AG04449 (cell line): ENCODE measurements around the gene OLA1.
A peak's percentile ranks its signal among the peaks of the same experiment; 100 is the strongest.
"Not testable (repeated sequence)": the region's sequence is repeated elsewhere in the genome, so short reads cannot be mapped to it uniquely, and the experiment has no call there.

Experiments used
- CTCF ChIA-PET: fragments of 350-600 bp; formaldehyde crosslinking; extraction: SDS; loops from one replicate; lab custom pipeline; 2021; ENCODE audit warnings: antibody characterized with exemption; lab: Yijun Ruan, JAX
- POLR2A ChIA-PET: fragments of 400-600, 350-600 bp; formaldehyde crosslinking; extraction: SDS; loops from one replicate; lab custom pipeline; 2020; ENCODE audit warnings: antibody characterized with exemption, inconsistent platforms; lab: Yijun Ruan, JAX
- DNase-seq: peaks from one replicate; pipeline ENCODE4 v3.0.0-alpha.2; 2010; ENCODE audit warnings: low read depth, low spot score
- H3K4me3 ChIP-seq: 2 replicates; pipeline ENCODE4 v1.5.1; 2011; ENCODE audit warnings: low read depth, mild to moderate bottlenecking, control low read depth, low read length
- CTCF ChIP-seq: IDR thresholded peaks from one replicate; pipeline ENCODE4 v1.5.1; 2011; ENCODE audit warnings: mild to moderate bottlenecking, moderate library complexity, low read length, control low read depth, inconsistent platforms; ENCODE audit not compliant: insufficient read depth; ENCODE audit errors: missing control alignments

The OLA1 gene

DNA sequence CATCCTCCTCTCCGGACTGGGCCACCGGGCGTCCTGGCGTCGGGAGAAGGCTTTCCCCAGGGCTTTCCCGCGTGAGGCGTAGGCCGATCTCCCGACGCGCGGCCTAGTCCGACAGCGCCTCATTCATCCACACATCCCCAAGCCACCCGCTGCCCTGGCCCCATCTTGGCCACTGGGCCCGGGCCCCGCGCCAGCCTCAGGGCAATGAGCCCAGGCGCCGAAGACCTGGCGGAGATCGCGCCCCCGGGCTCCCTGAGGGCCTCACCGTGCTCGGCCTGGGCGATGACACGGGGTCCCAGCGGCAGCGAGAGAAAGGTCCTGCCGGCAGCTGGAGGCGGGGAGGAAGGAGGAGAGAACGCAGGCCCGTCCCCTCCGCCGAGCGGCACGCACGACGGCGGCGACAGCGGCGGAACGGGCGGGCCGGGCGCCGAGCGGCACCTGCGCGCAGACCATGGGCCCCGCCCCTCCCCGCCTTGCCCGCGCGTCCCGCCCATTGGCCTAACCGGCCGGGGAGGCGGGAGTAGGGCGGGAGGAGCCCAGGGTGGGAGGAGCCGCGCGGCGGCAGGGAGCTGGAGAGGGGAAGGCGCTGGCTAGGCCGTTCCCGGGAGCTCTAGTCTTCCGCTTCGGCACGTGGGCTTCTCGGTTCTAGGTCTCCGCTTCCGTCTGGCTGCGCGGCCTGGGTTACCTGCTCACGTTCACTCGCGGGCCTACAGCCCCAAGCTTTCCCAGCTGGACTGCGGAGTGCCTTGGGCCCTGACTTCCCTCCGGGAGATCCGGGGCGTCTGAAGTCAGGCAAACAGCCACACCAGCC, at the start of gene OLA1:
OLA1 (minus strand) TSS at position 346 of the 811 bp plus-strand sequence. CDS start 1,717 bp downstream, outside the sequence.
- H3K4me3 ChIP-seq: peak within 1 kb of the TSS; percentile 80
- no peak for DNase-seq
- ChIA-PET POLR2A (interaction anchor here (0.6 to 1.2 kb wide), 5 partner anchors 13 to 365 kb away, joined by 3 to 6 read pairs (median 4); no protein-coding TSS in a partner anchor), CTCF (interaction anchor here (0.8 to 1.3 kb wide), 4 partner anchors 35 to 170 kb away, joined by 3 to 5 read pairs (median 4); no protein-coding TSS in a partner anchor)
- TF ChIP-seq CTCF: no peak

DNA sequence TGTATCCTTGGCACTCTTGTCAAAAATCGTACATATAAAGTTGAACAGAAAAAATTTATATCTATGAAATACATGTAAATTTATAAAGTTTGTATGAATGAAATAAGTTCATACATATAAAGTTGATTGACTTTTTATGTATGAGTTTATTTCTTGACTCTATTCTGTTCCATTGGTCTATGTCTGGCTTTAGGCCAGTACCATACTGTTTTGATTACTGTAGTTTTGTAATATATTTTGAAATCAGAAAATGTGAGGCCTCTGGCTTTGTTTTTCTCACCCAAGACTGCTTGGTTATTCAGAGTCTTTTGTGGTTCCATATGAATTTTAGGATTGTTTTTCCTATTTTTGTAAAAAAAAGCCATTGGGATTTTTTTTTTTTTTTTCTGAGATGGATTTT, 44.6 kb upstream of the OLA1 start:
- no peak for TF ChIP-seq CTCF
- ChIA-PET CTCF (no interaction called here), POLR2A (no interaction called here)
- DNase-seq: no peak
- H3K4me3 ChIP-seq: no peak overlapping the region

DNA sequence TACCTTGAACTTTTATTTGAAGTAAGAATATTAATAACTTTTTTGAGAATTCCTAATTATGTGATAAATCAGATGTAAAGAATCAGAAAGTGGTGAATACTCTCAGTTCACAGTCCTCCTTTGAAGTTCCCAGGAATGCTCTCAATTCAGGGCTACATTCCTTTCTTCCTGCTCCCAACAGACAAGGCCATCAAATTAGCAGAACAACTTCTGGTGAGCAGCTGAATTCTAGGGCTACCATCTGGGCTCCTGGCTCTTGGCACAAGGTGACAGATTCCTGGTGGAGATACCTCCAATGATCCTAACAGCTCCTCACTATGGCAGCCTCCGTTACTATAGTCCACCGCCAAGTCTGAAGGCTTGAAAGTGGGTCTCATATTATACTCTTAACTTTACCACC, 37.8 kb upstream of the OLA1 start:
- no peak for DNase-seq
- ChIA-PET CTCF (no interaction called here), POLR2A (no interaction called here)
- no peak for TF ChIP-seq CTCF
- H3K4me3 ChIP-seq: no peak overlapping the region

GRCh38 chr2:174282441-174282840, 34.1 kb upstream of the OLA1 start:
- DNase-seq: no peak
- CTCF ChIA-PET: interaction anchor here (0.8 to 1.2 kb wide), 2 partner anchors 15 to 22 kb away, joined by 3 to 4 read pairs; no protein-coding TSS in a partner anchor
- TF ChIP-seq CTCF: no peak
- POLR2A ChIA-PET: no interaction called here
- H3K4me3 ChIP-seq: no peak overlapping the region

DNA sequence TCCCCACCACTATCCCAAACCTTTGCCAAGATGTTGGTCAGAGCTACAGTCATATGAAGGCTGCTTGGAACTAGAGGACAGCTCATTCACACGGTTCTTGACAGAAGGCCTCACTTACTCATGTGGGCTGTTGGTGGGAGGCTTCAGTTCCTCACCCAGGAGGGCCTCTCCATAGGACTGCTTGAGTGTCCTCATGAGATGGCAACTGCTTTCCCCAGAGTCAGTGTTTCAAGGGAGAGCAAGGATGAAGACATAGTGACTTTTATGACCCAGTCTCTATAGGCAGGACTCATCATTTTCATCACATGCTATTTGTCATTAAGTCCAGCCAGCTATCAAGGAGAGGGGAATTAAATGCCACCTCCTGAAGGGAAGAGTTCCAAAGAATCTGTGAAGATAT, 33.4 kb upstream of the OLA1 start:
- DNase-seq: no peak
- TF ChIP-seq CTCF: no peak
- ChIA-PET POLR2A (no interaction called here), CTCF (interaction anchor here (1.2 kb wide), 1 partner anchor 21 kb away, joined by 4 read pairs; no protein-coding TSS in a partner anchor)
- no peak overlapping the region for H3K4me3 ChIP-seq

- POLR2A ChIA-PET: no interaction called here
- H3K4me3 ChIP-seq: no peak overlapping the region
- DNase-seq: no peak
- TF ChIP-seq CTCF: no peak
- CTCF ChIA-PET: no interaction called here
Observed at GRCh38 chr2:174280596-174280995, 32.3 kb upstream of the OLA1 start.

- DNase-seq, H3K4me3 ChIP-seq, POLR2A ChIA-PET, CTCF ChIA-PET: not testable (repeated sequence)
Observed at GRCh38 chr2:174270263-174270662, 21.9 kb upstream of the OLA1 start.
